ENCODE results near the gene CKB.

DNA sequence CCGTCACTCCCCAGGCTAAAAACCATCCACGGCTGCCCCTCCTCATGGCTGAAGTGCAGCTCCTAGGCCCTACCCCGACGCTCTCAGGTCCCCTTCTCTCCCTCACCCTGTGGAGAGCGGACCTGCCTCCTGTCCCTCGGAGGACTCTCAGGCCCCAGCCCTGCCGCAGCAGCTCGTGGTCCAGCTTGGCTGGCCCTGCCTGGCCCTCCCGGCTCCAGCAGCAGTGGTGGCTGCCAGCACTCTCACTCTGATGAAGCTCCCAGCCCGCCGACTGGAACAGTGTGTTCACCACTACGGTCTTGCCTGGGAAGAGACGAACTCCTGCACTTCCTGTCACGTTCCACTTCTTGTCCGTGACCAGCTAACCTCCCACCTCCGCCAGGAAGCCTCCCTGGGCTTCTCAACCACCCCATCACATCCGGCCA, 28.7 kb upstream of the CKB start:
- TF ChIP-seq EZH2 (IDR thresholded peaks at IDR 0.05; ENCODE audit: insufficient read depth, poor library complexity, severe bottlenecking): no peak
- TF ChIP-seq EZH2phosphoT487 (IDR thresholded peaks at IDR 0.05; ENCODE audit: insufficient read depth, low read depth): no peak
